Loucy (cell line): ENCODE measurements around the gene TM9SF4.

ENCODE experiments used
- EZH2phosphoT487 ChIP-seq: fragments of 200-600 bp; IDR thresholded peaks from 2 replicates; pipeline ENCODE4 v1.6.1; 2018; ENCODE audit warnings: antibody characterized with exemption, mild to moderate bottlenecking, moderate library complexity, borderline replicate concordance
- TF ChIP-seq, protein P1 (sequence below): fragments of 200-600 bp; sonication (generic); conservative IDR thresholded peaks from 2 replicates; pipeline ENCODE4 v1.5.1; 2014; ENCODE audit warnings: mild to moderate bottlenecking, antibody characterized with exemption, low read length

DNA sequence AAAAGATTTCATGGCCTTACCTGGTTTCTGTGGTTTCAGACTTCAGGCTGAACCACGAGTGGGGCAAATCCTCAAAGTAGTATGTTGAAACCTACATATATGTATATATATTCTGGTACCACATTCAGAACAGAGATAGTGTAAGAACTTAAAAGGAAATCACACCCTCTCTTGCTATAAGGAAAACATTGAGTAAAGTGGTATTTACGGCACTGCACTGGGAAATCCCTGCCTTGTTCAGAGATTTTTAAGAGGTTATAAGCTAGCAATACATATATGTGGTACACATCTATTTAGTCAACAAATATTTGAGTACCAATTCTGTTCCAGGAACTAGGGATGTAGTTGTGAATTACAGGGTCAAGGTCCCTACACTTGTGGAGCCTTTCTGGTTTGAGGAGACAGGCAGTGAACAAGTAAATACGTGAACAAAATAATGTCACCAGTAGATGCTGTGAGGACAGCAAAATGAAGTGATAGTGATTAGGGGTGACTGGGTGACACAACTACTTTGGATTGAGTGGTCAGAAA is 1.7 kb downstream of the TM9SF4 start:
- TF ChIP-seq, protein P1, sequence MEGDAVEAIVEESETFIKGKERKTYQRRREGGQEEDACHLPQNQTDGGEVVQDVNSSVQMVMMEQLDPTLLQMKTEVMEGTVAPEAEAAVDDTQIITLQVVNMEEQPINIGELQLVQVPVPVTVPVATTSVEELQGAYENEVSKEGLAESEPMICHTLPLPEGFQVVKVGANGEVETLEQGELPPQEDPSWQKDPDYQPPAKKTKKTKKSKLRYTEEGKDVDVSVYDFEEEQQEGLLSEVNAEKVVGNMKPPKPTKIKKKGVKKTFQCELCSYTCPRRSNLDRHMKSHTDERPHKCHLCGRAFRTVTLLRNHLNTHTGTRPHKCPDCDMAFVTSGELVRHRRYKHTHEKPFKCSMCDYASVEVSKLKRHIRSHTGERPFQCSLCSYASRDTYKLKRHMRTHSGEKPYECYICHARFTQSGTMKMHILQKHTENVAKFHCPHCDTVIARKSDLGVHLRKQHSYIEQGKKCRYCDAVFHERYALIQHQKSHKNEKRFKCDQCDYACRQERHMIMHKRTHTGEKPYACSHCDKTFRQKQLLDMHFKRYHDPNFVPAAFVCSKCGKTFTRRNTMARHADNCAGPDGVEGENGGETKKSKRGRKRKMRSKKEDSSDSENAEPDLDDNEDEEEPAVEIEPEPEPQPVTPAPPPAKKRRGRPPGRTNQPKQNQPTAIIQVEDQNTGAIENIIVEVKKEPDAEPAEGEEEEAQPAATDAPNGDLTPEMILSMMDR = no peak
- TF ChIP-seq EZH2phosphoT487 = no peak
